HG03378 (cell line): Measurements from ENCODE around the gene PARD3B.

ENCODE experiments used
- ATAC-seq: cut with Tn5 transposase; IDR thresholded peaks from one replicate; pipeline ENCODE4 v1.9.1; 2021; ENCODE audit warnings: mild to moderate bottlenecking, moderate library complexity; ENCODE audit not compliant: unreplicated experiment

The PARD3B gene

DNA sequence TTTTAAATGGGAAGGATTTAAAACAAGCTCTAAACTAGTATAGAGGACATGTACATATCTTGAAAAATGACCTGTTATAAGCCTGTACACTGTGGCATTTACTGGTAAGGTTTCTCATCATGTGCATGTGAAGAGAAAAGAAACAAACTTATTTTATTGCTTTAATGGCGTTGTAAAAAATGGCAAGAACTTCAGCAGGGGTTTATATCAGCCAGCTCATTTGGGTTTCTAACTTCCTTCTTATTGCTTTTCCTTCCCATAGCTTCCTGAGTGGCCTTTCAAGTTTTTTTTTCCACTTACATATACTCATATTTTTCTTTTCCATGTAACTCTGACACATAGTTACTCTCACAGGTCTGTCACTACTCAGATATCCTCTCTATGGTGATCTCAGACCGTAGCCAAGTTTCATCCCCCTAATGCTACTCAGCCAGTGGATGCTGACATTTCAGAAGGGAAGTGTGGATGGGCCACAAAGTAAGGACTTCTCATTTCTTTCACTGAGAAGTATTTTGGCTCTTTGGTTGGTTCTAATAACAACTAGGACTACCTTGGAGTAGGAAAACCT, 198.2 kb downstream of the PARD3B start:
- ATAC-seq: no peak

DNA sequence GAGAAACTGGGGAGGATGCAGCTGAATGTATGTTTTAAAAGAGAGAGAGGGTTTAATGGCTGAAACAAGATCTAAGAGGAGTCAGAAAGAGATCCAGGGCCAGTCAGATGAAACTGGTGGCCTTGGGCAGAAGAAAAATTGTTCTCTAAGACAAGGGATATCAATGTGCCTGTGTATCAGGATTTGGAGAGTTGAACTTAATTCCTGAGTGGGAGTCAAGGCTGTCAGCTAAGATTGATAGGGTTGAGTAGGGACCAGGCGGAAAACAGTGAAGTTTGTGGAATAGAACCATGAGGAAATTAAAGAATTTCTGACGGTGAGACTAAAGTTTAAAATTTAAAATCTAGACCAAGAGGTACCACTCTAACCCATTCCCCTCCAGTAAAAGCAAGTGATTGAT, 199.2 kb downstream of the PARD3B start:
- no peak for ATAC-seq

DNA sequence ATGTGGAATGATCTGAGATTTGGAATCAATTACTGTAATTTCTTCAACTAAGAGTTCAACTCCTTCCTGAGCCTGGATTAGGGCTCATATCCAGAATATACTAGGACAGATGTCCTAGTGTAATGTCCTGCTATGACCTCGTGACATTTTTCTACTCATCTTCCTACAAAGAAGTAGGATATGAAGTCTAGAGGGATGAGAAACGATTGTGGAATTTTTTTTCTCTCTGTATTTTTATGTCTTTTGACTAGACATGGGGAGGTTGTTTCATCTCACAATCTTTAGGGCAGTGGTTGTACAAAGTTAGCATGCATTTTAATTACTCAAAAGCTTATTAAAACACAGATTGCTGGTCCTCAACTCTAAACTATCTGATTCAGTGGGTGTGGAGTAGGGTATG, 203.0 kb downstream of the PARD3B start:
- ATAC-seq: no peak

DNA sequence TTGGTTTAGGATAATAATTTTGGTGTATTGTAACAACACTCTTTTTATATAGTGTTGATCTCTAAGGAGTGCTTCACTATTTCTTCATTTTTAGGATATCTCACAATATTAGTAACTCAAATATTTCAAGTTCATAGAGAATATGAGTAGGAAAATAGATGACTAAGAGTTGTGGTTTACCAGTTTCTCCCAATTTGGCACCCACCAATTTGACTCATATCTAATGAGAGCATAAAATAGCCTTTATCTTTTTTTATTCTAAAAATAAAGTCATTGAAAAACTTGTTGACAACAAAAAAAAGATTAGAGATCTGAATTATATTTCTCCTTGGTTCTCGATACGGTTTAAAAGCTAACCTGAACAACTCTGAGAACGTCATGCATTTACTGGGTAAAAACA, 204.0 kb downstream of the PARD3B start:
- no peak for ATAC-seq

DNA sequence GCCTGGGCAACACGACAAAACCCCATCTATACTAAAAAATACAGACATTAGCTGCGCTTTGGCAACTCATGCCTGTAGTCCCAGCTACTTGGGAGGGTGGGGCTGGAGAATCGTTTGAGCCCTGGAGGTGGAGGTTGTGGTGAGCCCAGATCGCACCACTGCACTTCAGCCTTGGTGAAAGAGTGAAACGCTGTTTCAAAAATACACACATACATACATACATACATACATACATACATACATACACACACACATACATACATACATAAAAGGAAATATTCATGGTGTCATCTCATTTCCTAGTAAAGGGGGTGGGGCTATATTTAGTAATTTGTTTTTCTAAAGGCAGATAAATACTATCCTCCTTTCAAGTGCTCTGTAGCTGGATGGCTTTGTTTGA, 205.1 kb downstream of the PARD3B start:
- no peak for ATAC-seq

DNA sequence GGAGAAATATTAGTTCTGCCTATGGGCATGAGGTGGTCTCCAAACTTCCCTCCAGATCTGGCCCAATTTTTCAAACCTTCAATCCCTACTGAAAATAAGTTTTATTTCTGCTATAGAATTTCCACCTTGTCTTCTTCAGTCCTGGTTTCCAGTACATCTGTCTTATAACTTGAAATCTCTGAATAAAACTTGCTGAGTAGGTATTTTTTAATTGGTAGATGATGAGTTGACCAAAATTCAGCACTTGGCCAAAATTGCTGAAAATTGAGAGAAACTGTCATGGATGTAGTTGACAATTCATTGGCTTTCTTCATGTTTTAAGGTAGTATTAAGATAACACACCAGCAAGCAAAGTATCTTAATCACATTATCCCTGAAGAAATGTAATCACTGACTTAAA, 206.2 kb downstream of the PARD3B start:
- no peak for ATAC-seq

DNA sequence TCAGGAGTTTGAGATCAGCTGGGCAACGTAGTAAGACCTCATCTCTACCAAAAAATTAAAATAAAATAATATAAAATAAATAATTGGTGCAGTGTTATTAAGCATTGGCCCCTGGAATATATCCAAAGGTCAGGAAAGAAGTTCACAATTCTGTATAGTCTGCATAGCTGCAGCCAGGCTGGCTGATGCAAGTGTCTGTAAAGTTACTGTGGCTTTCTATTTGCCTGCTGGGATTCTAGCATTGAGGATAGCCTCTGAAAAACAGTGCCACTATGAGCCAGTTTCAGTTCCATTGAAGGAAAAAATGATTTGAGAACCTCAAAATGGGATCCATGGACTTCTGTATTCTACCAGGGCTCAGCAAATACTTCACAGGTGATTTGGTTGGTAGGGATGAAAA, 208.6 kb downstream of the PARD3B start:
- ATAC-seq: no peak

DNA sequence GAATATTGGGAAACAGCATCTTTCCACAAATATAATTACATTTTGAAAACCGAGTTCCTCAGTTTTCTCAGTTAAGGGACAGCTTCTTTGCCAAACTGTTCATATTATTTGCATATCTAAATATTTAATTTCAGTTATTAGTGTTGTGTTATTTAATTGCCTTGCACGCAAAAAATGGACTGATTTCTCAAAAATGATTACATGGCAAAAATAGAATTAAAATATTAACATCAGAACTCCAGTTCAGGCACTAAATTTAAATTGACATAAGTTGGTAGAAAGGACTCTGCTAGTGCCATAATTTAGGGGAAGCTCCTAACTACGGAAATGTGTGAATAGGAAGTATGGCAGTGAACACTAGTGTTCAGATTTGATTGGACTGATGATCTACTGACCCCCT, 209.6 kb downstream of the PARD3B start:
- ATAC-seq: no peak

DNA sequence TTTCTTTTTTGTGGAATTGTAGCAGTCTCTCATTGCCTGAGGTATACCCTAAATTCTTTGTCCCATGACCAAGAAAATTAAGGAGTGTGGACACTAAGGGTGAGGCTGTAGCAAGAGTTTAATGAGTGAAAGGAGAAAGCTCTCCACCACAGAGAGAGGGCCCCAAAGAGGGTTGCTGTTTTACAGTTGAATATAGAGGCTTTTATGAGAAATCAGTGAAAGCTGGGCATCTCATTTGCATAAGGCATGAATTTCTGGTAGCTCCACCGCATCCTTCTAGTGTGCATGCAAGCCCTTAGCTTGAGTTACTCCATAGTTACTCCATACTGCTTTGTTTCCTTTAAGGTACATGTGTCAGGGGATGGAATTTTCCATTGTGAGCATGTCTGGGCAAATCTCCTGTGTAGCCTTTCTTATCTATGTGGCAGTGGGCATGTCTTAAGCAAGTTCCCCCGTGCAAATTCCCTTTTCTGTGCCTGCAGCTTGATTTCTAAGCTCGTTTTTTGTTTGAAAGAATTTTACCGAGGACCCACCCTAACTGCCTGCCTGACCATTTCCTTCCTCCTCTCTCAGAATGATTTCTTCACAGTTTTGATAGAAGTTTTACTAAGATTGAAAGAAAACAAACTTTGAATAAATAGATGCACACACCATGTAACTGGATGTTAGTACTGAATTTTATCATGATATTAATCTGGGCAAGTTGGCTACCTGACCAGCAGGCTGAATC, 218.9 kb downstream of the PARD3B start:
- no peak for ATAC-seq

DNA sequence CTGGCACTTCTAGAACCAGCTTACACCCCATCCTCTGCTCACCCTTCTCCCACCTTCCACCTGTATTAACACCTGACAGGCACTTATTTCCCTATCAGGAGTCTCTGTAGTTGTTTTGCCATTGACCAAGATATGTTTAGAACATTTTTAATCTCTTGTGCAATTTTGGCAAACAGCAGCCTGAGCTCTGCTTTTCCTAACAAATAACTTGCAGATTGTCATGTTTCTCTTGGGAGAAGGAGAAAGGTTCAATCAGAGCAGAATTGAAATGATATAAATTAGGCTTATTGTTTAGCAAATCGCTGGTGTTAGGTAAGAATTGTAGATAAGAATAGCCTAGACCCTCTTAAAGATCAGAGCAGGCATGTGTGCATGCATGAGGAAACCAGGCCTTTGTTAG, 225.5 kb downstream of the PARD3B start:
- ATAC-seq: no peak

DNA sequence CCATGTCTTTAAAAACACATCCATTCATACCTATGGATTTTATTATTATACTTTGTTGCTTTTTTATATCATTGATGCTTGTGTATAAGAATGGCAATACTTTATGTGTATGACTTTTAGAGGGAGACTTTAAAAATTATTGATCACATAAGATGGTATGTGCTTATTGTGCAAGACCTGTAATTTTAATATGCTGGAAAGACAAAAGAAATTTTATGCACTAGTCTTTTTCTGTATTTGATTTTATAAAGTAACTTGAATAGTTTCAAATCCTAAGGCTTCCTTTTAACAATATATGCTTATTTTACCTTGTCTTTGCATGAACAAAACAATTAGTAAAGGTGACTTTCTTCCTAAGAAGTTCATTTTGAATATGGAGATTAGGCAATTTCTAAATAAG, 226.4 kb downstream of the PARD3B start:
- ATAC-seq: no peak

DNA sequence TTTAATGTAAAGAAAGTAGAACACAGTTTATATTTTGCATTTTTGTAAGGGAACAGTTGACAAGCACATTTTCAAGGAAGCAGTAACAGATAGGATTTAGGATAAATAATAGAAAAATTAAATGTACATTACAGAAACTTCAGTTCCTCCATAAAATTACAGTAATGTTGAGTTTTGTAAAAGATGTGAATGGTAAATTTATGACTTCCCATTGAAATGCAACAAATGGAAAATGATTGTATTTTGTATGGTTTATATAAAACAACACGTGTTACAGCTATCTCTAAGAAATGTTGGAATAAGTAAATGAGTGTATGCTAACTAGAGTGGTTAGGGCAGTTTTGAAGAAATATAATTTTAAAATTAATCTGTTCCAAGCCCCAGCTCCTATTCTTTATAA, 227.3 kb downstream of the PARD3B start:
- ATAC-seq: no peak

DNA sequence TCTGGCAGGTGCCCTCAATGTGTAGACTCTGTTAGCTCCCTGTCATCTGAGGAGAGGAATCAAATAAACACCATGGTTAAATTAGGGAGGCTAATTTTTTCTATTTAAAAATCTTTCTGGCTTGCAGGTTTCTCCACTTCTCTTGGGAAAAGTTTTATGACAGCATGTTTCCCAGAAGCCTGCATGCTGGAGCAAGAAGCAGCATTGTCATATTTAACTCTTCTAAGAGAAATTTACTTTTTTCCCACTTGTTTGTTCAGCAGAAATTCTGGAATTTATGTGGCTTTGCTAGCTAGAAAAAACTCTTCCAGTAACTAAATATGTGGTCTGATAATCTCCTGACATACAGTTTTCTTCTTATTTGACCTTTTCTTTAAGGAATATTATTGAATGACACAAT, 230.5 kb downstream of the PARD3B start:
- ATAC-seq: no peak

DNA sequence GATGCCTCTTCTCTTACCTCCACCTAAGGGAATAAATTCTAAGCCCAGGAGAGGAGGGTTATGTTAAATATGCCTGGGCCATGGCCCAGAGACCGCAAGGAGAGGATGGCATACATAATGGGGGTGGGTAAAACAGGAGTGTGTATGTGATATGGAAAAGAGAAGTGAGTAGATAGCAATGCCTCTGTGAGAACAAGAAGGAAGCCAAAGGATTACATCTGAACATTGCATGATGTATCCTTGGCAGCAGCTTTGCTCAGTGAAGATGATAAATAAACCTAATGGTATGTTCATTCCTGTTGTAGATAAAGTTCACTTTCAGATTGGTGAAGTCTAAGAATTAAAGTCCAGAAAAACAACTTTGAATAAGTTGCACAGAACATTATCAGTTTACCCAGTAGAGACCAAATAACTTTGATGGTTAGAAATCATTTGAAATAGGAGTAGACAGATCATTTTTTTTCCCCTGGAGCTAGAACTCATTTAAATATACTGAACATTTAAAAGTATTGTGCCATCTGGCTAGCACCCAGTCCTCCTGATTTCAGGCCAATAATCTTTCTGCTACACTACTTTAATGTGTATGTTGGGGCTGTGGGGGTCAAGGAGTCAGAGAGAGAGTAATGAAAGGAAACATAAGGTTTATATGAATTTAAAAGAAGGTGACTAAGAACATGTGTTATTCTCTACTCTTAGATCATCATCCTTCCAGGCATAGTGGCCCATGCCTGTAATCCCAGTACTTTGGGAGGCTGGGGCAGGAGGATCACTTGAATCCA, 231.7 kb downstream of the PARD3B start:
- no peak for ATAC-seq

DNA sequence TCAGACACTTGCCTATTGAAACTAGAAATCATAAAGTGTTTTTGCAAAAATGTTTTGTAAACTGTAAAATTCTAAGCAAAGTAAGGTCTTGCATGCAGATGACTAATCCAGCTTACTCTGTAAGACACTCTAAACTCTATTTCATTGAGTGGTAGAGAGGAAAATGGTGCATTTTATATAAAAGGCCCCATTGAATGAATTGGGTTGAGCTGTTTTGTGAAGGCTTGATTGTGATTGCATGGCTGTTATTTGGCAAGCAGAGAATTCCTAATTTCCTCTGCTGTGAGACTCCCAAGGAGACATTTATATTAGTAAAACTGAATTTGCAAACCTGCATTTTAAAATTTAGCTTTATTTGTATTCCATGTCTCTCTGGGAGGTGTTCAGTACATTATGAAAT, 234.5 kb downstream of the PARD3B start:
- no peak for ATAC-seq

DNA sequence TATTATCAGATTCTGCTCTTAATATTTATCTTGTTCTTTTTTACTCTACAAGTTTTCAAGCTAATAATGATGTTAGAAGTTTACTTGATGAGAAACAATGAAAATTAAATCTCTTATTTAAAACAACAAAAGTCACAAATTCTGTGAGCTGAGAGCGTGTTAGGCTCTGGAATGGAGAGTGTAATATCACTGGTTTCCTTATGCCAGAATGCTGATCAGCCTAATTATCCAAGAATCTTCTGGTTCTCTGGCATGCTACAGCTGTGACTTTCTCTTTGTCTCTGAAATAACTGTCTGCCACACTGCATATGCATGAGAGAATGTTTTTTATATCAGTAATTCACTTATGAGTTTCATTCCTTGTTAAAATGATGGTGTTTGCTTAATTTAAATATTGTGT, 236.7 kb downstream of the PARD3B start:
- ATAC-seq: no peak

DNA sequence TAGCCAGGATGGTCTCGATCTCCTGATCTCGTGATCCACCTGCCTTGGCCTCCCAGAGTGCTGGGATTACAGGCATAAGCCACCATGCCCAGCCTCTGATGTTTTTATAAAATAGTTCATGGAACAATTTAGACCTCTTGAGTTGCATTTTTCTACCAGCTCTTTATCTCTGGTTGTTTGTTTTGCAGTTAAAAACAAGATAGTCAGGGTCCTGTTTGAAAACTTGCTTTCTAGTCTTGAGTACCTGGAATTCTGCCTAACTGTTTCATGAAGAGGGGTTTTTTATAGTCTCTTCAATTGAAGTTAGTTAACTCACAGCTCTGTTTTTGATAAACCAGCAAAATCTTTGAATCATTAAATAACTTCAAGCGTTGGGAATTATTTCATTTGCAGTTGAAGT, 244.8 kb downstream of the PARD3B start:
- no peak for ATAC-seq

DNA sequence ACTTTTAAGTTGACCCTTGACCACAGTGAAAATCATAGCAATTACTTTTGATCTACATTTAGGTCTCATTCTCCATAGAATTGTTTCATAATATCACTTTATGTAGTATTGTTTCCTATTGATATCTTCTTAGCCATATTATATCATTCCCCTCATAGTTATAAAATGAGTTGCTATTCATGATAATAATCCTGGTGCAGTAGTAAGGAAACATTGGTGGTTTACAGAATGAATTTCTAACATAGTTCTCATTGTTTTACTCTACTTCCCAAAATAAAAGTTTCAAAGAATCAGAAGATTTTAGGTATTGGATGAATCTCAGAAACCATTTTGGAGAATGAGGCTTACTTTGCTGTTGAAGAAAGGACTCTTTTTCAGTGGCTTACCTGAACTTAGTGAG, 246.0 kb downstream of the PARD3B start:
- no peak for ATAC-seq

DNA sequence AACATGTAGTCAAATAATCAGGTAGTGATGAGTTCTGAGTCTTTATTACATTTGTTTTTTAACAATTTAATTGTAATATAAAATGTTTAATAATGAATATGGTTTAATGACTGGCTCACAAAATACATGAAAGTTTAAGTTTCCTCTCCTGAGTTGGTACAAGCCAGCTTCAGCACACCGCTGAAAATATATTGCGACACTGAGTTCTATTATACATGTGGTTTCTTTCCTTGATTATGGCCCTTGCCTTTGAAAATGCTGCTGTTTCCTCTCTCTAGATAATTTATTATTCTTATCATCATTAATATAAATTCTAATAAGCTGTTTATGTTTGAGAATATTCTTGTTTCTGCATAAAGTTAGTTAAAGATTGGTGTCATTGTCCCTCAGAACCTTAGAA, 249.3 kb downstream of the PARD3B start:
- no peak for ATAC-seq

DNA sequence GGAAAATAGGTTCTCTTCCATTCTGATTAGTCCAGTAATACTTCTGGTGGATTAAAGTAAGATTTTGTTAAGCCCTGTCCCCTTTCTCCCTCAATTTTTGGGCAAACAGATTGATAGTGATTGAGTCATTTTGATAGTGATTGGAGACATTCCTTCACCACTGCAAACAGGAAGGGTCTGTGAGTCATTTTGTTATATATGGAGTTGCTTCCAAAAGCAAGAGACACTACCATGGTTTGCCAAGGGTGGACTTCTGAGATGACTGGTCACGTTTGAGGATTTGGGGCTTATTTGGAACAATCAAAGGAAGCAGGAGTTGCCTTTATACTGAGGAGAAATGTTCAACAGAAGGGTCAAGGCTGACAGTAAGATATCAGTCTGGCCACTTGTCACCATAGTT, 249.9 kb downstream of the PARD3B start:
- no peak for ATAC-seq

DNA sequence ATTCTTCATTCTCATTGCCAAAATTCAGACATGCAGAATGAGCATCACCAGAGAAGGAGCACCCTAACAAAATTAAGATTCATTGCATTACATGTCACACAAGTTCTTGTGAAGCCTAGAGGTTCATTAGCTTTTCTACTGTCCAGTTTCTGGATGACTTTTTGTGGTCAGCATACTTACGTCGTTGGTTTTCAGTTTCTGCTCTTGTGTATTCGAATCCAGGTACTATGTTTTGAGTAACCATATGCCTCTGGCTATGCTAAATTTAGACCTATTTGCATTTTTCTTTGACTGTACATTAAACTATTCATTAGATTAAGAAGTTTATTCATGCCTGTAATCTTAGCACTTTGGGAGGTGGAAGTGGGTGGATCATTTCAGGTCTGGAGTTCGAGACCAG, 251.3 kb downstream of the PARD3B start:
- peak; percentile 91 for ATAC-seq

DNA sequence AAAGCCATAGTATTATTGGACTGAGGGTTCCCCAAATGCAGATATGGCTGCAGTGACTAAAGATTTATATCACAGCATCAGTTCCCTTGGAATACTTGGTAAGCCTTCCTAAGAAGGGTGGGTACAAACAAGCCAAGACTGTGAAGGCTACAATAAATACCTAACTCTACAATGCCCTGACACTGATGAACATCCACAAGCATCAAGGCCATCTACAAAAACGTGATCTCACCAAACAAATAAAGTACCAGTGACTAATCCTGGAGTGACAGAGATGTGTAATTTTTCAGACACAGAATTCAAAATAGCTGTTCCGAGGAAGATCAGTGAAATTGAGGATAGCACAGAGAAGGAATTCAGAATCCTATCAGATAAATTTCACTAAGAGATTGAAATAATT, 254.5 kb downstream of the PARD3B start:
- no peak for ATAC-seq
